Body of pancreas (tissue), 4 donors: ENCODE data around the gene CHST8.

ENCODE experiments used
- CTCF ChIP-seq, 7 experiments: fragments of 450-650 bp in 4 of 7; fragments of 200-600 bp in 3 of 7; sonication (generic) in 3 of 7; IDR thresholded peaks; one replicate each; pipeline ENCODE4 v1.5.1; 2016 to 2019; ENCODE audit warnings: antibody characterized with exemption in 7 of 7
- POLR2A ChIP-seq, 3 donors: fragments of 450-650 bp; IDR thresholded peaks; one replicate each; pipeline ENCODE4 v1.6.1; 2016; ENCODE audit warnings: antibody characterized with exemption in 3 of 3, mild to moderate bottlenecking in 2 of 3

- no peak for TF ChIP-seq CTCF (IDR thresholded peaks at IDR 0.05)
- TF ChIP-seq POLR2A (IDR thresholded peaks at IDR 0.05), result no peak
These were observed 158.1 kb downstream of the CHST8 start for GRCh38 chr19:33779849-33780248.
